ENCODE results near the gene GPR143.
"Not testable (repeated sequence)": the region's sequence is repeated elsewhere in the genome, so short reads cannot be mapped to it uniquely, and the experiment has no call there.

GPR143 gene

DNA sequence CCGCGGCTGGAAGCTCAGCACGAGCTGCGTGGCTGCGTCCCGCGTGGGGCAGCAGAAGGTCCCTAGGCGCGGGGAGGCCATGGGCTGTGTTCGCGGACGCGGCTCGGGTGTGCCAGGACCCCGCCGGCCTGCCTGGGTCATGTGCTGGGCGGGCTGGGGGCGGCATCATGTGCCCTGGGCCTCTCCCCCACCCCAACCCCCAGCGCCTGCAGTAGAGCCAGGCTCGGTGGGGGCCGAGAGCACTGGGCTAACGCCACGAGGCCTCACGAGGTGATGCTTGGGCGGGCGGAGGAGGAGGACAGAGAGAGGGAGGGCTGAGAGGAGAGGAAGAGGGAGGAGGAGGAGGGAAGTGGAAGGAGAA lies at the start of gene GPR143:
Gene GPR143 (minus strand): TSS at position 111 of the 361 bp plus-strand sequence. CDS start 30 bp downstream, at position 81.
- H3F3A ChIP-seq (ENCODE audit: low read depth) = no peaks in the 10 kb centered on the region
- H3K9me3 ChIP-seq (ENCODE audit: insufficient read depth, low read depth, low read length) = no peaks in the 10 kb centered on the region
- no peaks in the 10 kb centered on the region for H4K20me1 ChIP-seq (ENCODE audit: insufficient read depth, low read length, poor library complexity, severe bottlenecking)
- no peak within 1 kb of the TSS for H3K4me3 ChIP-seq (ENCODE audit: low read length, poor library complexity, severe bottlenecking)
- peaks cover 10% of the 10 kb centered on the region for H3K4me1 ChIP-seq (ENCODE audit: insufficient read depth, low read length, poor library complexity, severe bottlenecking)
- H3K4me2 ChIP-seq (ENCODE audit: low read depth, low read length, poor library complexity, severe bottlenecking) = no peak within 1 kb of the TSS
- H3K36me3 ChIP-seq (ENCODE audit: insufficient read depth, low read length) = no peaks in the 10 kb centered on the region
- TF ChIP-seq EZH2phosphoT487 (IDR thresholded peaks at IDR 0.05; ENCODE audit: borderline replicate concordance) = no peak
- TF ChIP-seq, protein P1, sequence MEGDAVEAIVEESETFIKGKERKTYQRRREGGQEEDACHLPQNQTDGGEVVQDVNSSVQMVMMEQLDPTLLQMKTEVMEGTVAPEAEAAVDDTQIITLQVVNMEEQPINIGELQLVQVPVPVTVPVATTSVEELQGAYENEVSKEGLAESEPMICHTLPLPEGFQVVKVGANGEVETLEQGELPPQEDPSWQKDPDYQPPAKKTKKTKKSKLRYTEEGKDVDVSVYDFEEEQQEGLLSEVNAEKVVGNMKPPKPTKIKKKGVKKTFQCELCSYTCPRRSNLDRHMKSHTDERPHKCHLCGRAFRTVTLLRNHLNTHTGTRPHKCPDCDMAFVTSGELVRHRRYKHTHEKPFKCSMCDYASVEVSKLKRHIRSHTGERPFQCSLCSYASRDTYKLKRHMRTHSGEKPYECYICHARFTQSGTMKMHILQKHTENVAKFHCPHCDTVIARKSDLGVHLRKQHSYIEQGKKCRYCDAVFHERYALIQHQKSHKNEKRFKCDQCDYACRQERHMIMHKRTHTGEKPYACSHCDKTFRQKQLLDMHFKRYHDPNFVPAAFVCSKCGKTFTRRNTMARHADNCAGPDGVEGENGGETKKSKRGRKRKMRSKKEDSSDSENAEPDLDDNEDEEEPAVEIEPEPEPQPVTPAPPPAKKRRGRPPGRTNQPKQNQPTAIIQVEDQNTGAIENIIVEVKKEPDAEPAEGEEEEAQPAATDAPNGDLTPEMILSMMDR (conservative IDR thresholded peaks at IDR 0.05; ENCODE audit: low read length) = no peak
- no peak within 1 kb of the TSS for H3K9ac ChIP-seq (ENCODE audit: low read depth, low read length, poor library complexity, severe bottlenecking)
- no peaks in the 10 kb centered on the region for H3K27me3 ChIP-seq (ENCODE audit: insufficient read depth, low read length, poor library complexity, severe bottlenecking)
- no peaks in the 10 kb centered on the region for H3K79me2 ChIP-seq (ENCODE audit: insufficient read depth, low read length)
- H3K9me2 ChIP-seq (replicated peaks; ENCODE audit: low read depth, low read length) = no peaks in the 10 kb centered on the region
- no peak within 1 kb of the TSS for H2AFZ ChIP-seq (ENCODE audit: low read length)

DNA sequence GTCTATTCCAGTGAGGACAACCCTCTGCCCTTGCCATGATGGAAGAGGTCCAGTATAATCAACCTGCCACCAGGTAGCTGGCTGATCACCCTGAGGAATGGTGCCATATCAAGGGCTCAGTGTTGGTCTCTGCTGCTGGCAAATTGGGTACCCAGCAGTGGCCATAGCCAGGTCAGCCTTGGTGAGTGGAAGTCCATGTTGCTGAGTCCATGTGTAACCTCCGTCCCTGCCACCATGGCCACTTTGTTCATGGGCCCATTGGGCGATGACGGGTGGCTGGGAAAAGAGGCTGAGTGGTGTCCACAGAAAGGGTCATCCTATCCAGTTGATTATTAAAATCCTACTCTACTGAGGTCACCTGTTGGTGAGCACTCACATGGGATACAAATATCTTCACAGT lies 45.4 kb upstream of the GPR143 start:
- H3F3A ChIP-seq (ENCODE audit: low read depth); H3K4me2 ChIP-seq (ENCODE audit: low read depth, low read length, poor library complexity, severe bottlenecking); H3K9ac ChIP-seq (ENCODE audit: low read depth, low read length, poor library complexity, severe bottlenecking); H2AFZ ChIP-seq (ENCODE audit: low read length); H3K4me3 ChIP-seq (ENCODE audit: low read length, poor library complexity, severe bottlenecking); H3K4me1 ChIP-seq (ENCODE audit: insufficient read depth, low read length, poor library complexity, severe bottlenecking); H3K9me3 ChIP-seq (ENCODE audit: insufficient read depth, low read depth, low read length); H3K27me3 ChIP-seq (ENCODE audit: insufficient read depth, low read length, poor library complexity, severe bottlenecking); H4K20me1 ChIP-seq (ENCODE audit: insufficient read depth, low read length, poor library complexity, severe bottlenecking); H3K79me2 ChIP-seq (ENCODE audit: insufficient read depth, low read length); H3K9me2 ChIP-seq (replicated peaks; ENCODE audit: low read depth, low read length); H3K36me3 ChIP-seq (ENCODE audit: insufficient read depth, low read length): not testable (repeated sequence)

DNA sequence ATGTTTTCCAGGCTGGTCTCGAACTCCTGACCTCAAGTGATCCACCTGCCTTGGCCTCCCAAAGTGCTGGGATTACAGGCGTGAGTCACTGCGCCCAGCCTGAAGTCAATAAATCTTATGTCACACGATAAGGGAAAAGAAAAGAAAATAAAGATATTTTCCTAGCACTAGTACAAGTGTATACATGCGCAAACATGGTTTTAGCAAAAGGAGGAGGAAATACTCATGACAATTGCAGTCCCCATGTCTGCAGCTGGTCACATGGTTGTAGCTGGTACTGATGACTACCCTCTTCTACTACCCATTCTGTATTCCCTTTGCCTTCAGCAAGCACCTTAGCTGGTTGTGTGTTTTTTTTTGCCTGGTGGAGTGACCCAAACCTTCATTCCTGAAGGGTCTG lies 44.2 kb upstream of the GPR143 start:
- H3K79me2 ChIP-seq (ENCODE audit: insufficient read depth, low read length); H3K9ac ChIP-seq (ENCODE audit: low read depth, low read length, poor library complexity, severe bottlenecking); H3K36me3 ChIP-seq (ENCODE audit: insufficient read depth, low read length); H3K4me3 ChIP-seq (ENCODE audit: low read length, poor library complexity, severe bottlenecking); H3K4me1 ChIP-seq (ENCODE audit: insufficient read depth, low read length, poor library complexity, severe bottlenecking); H3K4me2 ChIP-seq (ENCODE audit: low read depth, low read length, poor library complexity, severe bottlenecking); H3K9me2 ChIP-seq (replicated peaks; ENCODE audit: low read depth, low read length); H2AFZ ChIP-seq (ENCODE audit: low read length); H3F3A ChIP-seq (ENCODE audit: low read depth); H4K20me1 ChIP-seq (ENCODE audit: insufficient read depth, low read length, poor library complexity, severe bottlenecking); H3K9me3 ChIP-seq (ENCODE audit: insufficient read depth, low read depth, low read length); H3K27me3 ChIP-seq (ENCODE audit: insufficient read depth, low read length, poor library complexity, severe bottlenecking): not testable (repeated sequence)

DNA sequence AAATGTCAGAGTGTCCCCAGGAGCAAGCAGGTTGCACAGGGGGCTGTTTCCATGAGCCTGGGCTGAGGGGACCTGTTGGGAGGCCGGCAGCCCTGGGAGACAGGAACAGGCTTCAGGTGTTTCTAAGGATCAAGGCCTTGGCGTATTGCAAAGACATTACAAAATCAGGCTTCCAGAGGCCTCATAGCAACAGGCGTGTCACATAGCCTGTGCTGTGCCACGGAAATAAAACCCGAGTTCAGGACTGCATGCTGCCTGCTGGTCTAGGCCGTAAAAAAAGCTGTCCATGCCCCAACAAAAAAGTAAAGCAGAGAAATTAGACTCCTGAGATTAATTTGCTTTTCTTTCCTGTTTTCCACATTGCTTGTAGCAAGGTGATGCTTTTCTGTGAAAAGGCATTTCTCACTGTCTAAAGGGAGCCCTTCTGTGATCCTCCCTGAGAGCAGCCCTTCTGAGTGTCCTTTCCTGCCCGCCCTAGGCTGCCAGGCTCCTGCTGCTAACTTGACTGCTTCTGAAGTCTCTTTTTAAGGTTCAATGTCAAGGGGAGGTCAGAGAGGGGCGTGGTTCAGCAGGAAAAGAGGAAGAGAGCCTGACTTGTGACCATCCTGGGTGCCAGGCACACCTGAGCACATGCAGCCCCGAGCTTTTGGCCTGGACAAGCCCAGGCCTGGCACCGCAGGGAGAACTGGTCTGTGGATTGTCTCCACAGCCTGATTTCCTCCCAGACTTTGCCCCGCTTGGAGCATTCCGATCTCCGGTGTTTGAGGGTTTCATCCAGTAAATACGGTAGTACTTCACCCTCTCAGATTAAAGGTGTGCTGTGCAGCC lies 41.9 kb upstream of the GPR143 start:
- no peaks in the 10 kb centered on the region for H3K9me2 ChIP-seq (replicated peaks; ENCODE audit: low read depth, low read length)
- H3K4me3 ChIP-seq (ENCODE audit: low read length, poor library complexity, severe bottlenecking) = no peak overlapping the region
- no peaks in the 10 kb centered on the region for H3K27me3 ChIP-seq (ENCODE audit: insufficient read depth, low read length, poor library complexity, severe bottlenecking)
- H3K9me3 ChIP-seq (ENCODE audit: insufficient read depth, low read depth, low read length) = no peaks in the 10 kb centered on the region
- H2AFZ ChIP-seq (ENCODE audit: low read length) = no peak overlapping the region
- H3F3A ChIP-seq (ENCODE audit: low read depth) = no peaks in the 10 kb centered on the region
- no peak overlapping the region for H3K9ac ChIP-seq (ENCODE audit: low read depth, low read length, poor library complexity, severe bottlenecking)
- H3K4me2 ChIP-seq (ENCODE audit: low read depth, low read length, poor library complexity, severe bottlenecking) = no peak overlapping the region
- no peaks in the 10 kb centered on the region for H3K36me3 ChIP-seq (ENCODE audit: insufficient read depth, low read length)
- H4K20me1 ChIP-seq (ENCODE audit: insufficient read depth, low read length, poor library complexity, severe bottlenecking) = no peaks in the 10 kb centered on the region
- H3K4me1 ChIP-seq (ENCODE audit: insufficient read depth, low read length, poor library complexity, severe bottlenecking) = no peaks in the 10 kb centered on the region
- no peaks in the 10 kb centered on the region for H3K79me2 ChIP-seq (ENCODE audit: insufficient read depth, low read length)
- TF ChIP-seq EZH2phosphoT487 (IDR thresholded peaks at IDR 0.05; ENCODE audit: borderline replicate concordance) = no peak
- TF ChIP-seq, protein P1 (conservative IDR thresholded peaks at IDR 0.05; ENCODE audit: low read length) = no peak
